ENCODE results near the gene PRX.

The PRX gene

GRCh38 chr19:40383668-40384248 is 29.4 kb downstream of the PRX start:
- TF ChIP-seq CTCF (IDR thresholded peaks at IDR 0.05; ENCODE audit: low read depth, low read length, missing control alignments) = no peak
- no peak for DNase-seq (ENCODE audit: extremely low read depth, low read depth)

GRCh38 chr19:40381321-40381720 is 31.9 kb downstream of the PRX start:
- DNase-seq (ENCODE audit: extremely low read depth, low read depth) = no peak
- H3K4me3 ChIP-seq (replicated peaks; ENCODE audit: low read depth, low read length) = no peak overlapping the region
- TF ChIP-seq CTCF (IDR thresholded peaks at IDR 0.05; ENCODE audit: low read depth, low read length, missing control alignments) = no peak

More at GRCh38 chr19:40383668-40384248, 29.4 kb downstream of the PRX start:
- H3K4me3 ChIP-seq (replicated peaks; ENCODE audit: low read depth, low read length) = no peak overlapping the region

DNA sequence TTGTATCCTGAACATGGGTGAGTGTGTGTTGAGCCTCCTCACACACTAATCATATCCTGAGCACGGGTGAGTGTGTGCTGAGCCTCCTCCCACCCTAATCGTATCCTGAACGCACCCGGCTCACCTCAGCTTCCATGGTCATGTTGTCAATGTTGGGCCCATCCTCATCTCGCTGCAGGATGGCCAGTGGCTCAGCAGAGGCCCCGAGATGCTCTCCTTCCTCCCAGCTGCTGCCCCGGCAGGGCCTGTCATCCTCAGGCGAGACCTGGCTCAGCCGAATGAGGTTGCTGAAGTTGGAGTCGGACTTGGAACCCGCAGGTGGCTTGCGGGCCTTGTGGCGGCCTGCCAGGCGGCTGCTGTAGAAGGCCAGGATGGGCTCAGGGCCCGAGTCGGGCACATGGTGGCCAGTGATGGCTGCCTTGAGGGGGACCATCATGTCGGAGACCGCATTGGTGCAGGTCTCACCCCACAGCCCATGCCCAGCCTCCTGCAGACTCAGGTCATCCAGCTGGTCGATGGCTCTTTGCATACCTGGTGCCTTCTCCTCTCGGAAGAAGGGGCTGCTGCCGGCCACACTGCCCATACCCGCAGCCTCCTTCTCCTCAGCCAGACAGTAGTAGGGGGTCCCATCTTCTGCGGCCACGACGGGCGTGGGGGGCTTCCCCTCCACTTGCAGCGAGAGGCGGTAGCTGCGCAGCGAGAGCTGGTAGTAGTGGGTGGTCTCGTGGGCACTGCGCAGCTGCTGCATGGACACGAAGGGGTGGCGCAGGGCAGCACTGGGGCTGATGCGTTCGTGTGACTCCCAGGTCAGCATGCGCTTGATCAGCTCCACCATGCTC is 32.8 kb downstream of the PRX start:
- H3K4me3 ChIP-seq (replicated peaks; ENCODE audit: low read depth, low read length) = no peak overlapping the region
- no peak for TF ChIP-seq CTCF (IDR thresholded peaks at IDR 0.05; ENCODE audit: low read depth, low read length, missing control alignments)
- DNase-seq (ENCODE audit: extremely low read depth, low read depth) = no peak

- DNase-seq (ENCODE audit: extremely low read depth, low read depth) = no peak
- no peak overlapping the region for H3K4me3 ChIP-seq (replicated peaks; ENCODE audit: low read depth, low read length)
- TF ChIP-seq CTCF (IDR thresholded peaks at IDR 0.05; ENCODE audit: low read depth, low read length, missing control alignments) = no peak
Measured at GRCh38 chr19:40379446-40380198, 33.6 kb downstream of the PRX start.

DNA sequence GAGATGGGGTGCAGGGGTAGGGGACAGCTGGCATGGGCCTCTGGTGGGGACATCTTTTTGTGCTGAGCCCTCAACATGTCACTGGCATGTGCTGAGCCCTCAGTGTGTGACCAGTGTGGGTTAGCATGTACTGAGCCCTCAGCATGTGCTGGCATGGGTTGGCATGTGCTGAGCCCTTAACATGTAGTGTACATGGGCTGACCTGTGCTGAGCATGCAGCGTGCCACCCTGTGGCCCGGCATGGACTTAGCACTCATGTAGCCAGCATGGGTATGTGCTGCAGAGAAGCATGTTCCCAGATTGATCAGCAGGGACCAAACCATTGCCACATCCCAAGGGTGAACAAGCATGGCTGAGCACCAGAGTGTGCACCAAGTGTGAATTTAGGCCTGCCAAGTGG is 34.7 kb downstream of the PRX start:
- DNase-seq (ENCODE audit: extremely low read depth, low read depth) = no peak
- no peak for TF ChIP-seq CTCF (IDR thresholded peaks at IDR 0.05; ENCODE audit: low read depth, low read length, missing control alignments)
- H3K4me3 ChIP-seq (replicated peaks; ENCODE audit: low read depth, low read length) = no peak overlapping the region

DNA sequence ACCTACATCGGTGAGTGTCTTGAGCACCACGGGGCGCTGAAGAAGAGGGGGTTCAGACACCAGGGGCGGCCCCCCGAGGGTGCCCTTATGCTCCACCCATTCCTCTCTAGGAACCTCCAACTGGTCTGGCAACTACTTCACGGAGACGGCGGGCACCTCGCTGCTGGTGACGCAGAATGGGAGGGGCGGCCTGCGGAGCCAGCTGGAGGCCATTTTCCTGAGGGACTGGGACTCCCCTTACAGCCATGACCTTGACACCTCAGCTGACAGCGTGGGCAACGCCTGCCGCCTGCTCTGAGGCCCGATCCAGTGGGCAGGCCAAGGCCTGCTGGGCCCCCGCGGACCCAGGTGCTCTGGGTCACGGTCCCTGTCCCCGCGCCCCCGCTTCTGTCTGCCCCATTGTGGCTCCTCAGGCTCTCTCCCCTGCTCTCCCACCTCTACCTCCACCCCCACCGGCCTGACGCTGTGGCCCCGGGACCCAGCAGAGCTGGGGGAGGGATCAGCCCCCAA is 35.2 kb downstream of the PRX start:
- no peak for TF ChIP-seq CTCF (IDR thresholded peaks at IDR 0.05; ENCODE audit: low read depth, low read length, missing control alignments)
- no peak overlapping the region for H3K4me3 ChIP-seq (replicated peaks; ENCODE audit: low read depth, low read length)
- no peak for DNase-seq (ENCODE audit: extremely low read depth, low read depth)

All from HFF-Myc (cell line).